Measurements from ENCODE around the gene FAM53B.

The FAM53B gene

DNA sequence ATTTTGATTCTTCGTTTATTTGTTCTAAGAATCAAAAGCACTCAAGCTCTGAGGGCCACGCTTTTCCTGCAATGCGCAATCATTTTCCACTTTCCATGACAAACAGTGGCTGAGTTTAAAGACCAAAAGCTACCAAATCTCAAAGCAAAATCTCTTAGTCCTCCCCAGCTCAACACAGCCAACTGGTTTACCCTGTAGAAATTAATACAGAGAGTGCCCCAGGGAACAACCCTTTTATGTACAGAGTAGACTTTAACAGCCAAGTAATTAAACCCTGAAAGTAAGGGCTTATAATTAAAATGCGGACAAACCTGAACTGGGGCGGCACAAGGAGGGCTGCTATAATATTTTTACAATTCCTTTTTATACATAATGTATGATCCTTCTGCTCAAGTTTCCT lies 53.2 kb downstream of the FAM53B start:
- no peak overlapping the region for H3K4me3 ChIP-seq (ENCODE audit: low read length)
- no peak for DNase-seq (ENCODE audit: low read depth)
- TF ChIP-seq, protein P1, sequence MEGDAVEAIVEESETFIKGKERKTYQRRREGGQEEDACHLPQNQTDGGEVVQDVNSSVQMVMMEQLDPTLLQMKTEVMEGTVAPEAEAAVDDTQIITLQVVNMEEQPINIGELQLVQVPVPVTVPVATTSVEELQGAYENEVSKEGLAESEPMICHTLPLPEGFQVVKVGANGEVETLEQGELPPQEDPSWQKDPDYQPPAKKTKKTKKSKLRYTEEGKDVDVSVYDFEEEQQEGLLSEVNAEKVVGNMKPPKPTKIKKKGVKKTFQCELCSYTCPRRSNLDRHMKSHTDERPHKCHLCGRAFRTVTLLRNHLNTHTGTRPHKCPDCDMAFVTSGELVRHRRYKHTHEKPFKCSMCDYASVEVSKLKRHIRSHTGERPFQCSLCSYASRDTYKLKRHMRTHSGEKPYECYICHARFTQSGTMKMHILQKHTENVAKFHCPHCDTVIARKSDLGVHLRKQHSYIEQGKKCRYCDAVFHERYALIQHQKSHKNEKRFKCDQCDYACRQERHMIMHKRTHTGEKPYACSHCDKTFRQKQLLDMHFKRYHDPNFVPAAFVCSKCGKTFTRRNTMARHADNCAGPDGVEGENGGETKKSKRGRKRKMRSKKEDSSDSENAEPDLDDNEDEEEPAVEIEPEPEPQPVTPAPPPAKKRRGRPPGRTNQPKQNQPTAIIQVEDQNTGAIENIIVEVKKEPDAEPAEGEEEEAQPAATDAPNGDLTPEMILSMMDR (conservative IDR thresholded peaks at IDR 0.05; ENCODE audit: low read length): no peak

DNA sequence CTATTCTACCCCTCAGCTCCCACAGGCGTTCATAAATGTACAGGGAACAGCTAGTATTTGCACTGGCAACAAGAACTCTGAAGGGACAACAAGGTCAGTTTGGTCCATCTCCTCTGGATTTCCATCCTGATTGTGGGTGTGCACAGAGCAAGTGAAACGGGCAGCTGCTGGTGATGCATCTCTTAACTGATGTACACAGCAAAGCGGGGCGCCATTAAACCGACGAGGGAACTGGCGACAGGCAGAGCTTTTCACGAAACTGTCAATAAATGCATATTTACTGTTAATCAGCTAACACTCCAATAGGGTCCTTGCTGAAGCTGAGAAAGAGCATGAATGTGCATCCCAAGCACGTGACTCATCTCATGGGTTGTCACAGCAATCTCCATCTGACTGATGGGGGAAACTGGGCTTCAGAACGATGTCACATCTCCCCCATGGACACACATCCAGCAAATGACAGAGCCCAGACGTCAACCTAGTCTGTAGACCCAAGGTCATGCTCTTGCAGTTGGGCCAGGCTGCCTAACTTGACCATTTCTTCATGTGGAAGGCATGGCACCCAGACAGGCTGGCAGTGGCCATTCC lies 54.2 kb downstream of the FAM53B start:
- no peak for DNase-seq (ENCODE audit: low read depth)
- no peak overlapping the region for H3K4me3 ChIP-seq (ENCODE audit: low read length)
- TF ChIP-seq, protein P1 (conservative IDR thresholded peaks at IDR 0.05; ENCODE audit: low read length): no peak

DNA sequence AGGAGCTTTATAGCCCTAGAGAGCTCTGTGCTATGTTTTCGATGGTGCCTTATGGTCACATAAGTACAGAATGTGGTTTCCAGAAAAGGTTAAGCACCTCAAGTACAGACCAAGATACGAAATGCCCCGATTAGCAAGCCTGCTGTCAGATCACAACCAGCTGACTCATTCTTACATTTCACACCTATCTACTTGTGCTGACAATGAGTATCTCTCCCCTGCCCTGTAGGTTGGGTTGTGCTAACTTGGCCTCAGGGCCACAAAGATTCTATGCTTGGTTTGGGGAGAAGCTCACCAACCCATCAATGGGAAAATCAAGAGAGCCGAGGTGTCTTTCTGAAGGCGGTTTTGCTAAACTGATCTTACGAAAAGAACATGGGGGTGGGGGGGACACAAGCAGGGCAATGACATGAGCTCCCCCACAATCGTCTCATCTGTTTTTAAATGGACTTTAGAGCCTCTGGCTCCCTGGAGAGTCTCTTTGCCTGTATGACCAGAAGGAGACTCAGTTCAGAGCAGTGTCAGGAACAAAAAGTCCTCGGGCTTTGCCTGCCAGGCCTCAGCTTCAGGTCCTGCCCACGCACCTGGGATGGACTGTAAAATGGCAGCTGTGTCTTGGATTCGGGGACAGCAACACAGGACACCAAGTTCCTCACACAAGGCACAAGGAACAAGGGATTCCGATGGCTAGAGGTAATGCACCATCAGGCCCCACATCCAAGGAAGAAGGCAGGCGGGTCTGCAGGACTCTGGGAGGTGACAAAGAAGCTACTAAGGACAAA lies 55.1 kb downstream of the FAM53B start:
- no peak overlapping the region for H3K4me3 ChIP-seq (ENCODE audit: low read length)
- TF ChIP-seq, protein P1 (conservative IDR thresholded peaks at IDR 0.05; ENCODE audit: low read length): no peak
- DNase-seq (ENCODE audit: low read depth): no peak

DNA sequence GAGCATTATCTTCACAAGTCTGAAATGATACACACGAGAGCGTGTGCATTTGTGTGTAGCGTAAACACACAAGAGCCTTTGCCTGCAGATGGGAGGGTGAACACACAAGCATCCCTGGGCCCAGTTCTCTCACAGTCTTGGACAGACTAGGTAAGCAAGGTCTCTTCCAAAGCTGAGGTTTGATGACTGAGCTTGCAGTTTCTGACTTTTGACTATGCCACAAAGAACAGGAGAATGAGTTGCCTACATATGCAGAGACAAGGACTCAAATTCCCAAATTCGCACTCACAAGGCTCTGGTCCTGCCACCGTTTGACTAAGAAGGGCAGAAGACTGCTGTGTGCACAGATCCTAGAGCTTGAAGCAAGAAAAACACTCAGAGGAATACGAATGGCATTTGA lies 55.8 kb downstream of the FAM53B start:
- TF ChIP-seq, protein P1 (conservative IDR thresholded peaks at IDR 0.05; ENCODE audit: low read length): no peak
- no peak overlapping the region for H3K4me3 ChIP-seq (ENCODE audit: low read length)
- no peak for DNase-seq (ENCODE audit: low read depth)

DNA sequence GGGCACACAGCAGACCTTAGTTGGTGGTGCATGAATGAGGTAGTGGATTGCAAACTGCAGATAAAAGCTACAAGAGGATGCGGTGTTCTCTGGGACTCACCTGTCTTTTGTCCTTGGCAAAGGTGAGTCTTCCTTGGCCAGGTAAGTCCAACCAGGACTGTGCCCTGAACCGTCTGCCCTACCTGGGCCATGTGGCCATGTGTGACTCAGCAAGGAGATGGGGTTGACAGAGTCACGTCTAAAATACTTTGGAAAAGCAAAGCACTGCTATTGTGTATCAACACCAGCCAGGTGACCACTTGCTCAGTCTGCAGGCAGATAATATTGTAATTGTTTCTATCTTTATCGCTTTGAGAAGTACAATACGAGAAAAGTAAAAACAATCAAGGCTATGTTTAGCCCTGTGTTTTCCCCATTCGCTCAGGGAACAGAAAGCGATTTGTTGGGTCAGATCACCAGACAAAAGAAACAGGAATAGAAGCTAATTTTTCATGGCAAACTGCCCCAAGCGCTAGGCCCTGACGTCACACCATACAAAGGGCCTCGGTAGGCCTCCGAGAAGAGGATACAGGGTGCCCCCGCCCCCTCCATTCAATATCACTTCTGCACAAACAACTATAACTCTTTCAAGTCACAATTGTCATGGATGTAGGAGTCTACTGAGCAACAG lies 57.3 kb downstream of the FAM53B start:
- TF ChIP-seq, protein P1 (conservative IDR thresholded peaks at IDR 0.05; ENCODE audit: low read length): no peak
- no peak for DNase-seq (ENCODE audit: low read depth)
- H3K4me3 ChIP-seq (ENCODE audit: low read length): no peak overlapping the region

DNA sequence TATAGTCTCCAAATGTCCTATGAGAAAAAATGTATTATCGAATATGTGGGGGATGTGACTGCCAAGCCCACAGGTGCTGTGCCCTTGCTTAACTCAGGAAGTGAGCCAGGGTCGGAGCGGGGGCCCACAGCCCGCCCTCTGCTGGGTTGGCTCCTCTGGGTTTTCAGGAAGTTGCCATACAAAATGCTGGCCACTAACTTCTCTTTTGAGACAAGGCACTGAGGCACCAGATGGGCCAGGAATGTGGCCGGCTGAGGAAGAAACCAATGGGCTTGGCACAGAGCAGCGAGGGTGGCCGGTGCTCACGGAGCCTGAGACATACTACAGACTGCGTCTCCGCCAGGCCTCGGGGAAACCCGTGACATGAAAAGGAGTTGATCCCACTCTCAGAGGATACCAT lies 58.9 kb downstream of the FAM53B start:
- no peak overlapping the region for H3K4me3 ChIP-seq (ENCODE audit: low read length)
- peak; percentile 59 for DNase-seq (ENCODE audit: low read depth)
- TF ChIP-seq, protein P1 (conservative IDR thresholded peaks at IDR 0.05; ENCODE audit: low read length): no peak
